Measurements from ENCODE around the gene DTNB. TPM values are rescaled to one million over a fixed set of nuclear protein-coding genes. Genes with fewer than 3 reads are reported as not detected.
A peak's percentile ranks its signal among the peaks of the same experiment; 100 is the strongest.

The DTNB gene
- total RNA-seq, 1 experiment from 2014 or later: 6.7 TPM

- no peak for DNase-seq (ENCODE audit: low read depth)
Observed at GRCh38 chr2:25467743-25468142, 205.6 kb downstream of the DTNB start.

GRCh38 chr2:25462021-25462420 lies 211.4 kb downstream of the DTNB start:
- DNase-seq (ENCODE audit: low read depth): no peak

- no peak for DNase-seq (ENCODE audit: low read depth)
Observed at GRCh38 chr2:25460261-25460905, 213.0 kb downstream of the DTNB start.

GRCh38 chr2:25454824-25455611 lies 218.4 kb downstream of the DTNB start:
- no peak for DNase-seq (ENCODE audit: low read depth)

- no peak for DNase-seq (ENCODE audit: low read depth)
Observed at GRCh38 chr2:25453199-25453905, 220.0 kb downstream of the DTNB start.

- DNase-seq (ENCODE audit: low read depth): no peak
Observed at GRCh38 chr2:25448808-25449207, 224.6 kb downstream of the DTNB start.

- DNase-seq (ENCODE audit: low read depth): no peak
Observed at GRCh38 chr2:25447018-25447417, 226.4 kb downstream of the DTNB start.

GRCh38 chr2:25446122-25446521 lies 227.3 kb downstream of the DTNB start:
- DNase-seq (ENCODE audit: low read depth): no peak

GRCh38 chr2:25445464-25445863 lies 227.9 kb downstream of the DTNB start:
- no peak for DNase-seq (ENCODE audit: low read depth)

- no peak for DNase-seq (ENCODE audit: low read depth)
Observed at GRCh38 chr2:25444608-25445270, 228.6 kb downstream of the DTNB start.

GRCh38 chr2:25443766-25444165 lies 229.6 kb downstream of the DTNB start:
- DNase-seq (ENCODE audit: low read depth): no peak

- DNase-seq (ENCODE audit: low read depth): no peak
Observed at GRCh38 chr2:25441353-25441752, 232.0 kb downstream of the DTNB start.

- no peak for DNase-seq (ENCODE audit: low read depth)
Observed at GRCh38 chr2:25438793-25439192, 234.6 kb downstream of the DTNB start.

- no peak for DNase-seq (ENCODE audit: low read depth)
Observed at GRCh38 chr2:25437881-25438662, 235.3 kb downstream of the DTNB start.

GRCh38 chr2:25435421-25435820 lies 238.0 kb downstream of the DTNB start:
- DNase-seq (ENCODE audit: low read depth): no peak

- DNase-seq (ENCODE audit: low read depth): peak; percentile 79
Observed at GRCh38 chr2:25431604-25432003, 241.8 kb downstream of the DTNB start.

- DNase-seq (ENCODE audit: low read depth): no peak
Observed at GRCh38 chr2:25430556-25430955, 242.8 kb downstream of the DTNB start.

GRCh38 chr2:25426326-25426725 lies 247.1 kb downstream of the DTNB start:
- no peak for DNase-seq (ENCODE audit: low read depth)

- DNase-seq (ENCODE audit: low read depth): no peak
Observed at GRCh38 chr2:25424426-25425028, 248.8 kb downstream of the DTNB start.

GRCh38 chr2:25421820-25422411 lies 251.5 kb downstream of the DTNB start:
- no peak for DNase-seq (ENCODE audit: low read depth)

All from LHCN-M2 (cell line).